SW 1271 (cell line): ENCODE results near the gene PGBD5.

Experiments used
- DNase-seq, 2 experiments: peaks; one replicate each; lab custom pipeline; 2025; lab: John Stamatoyannopoulos, UW

The PGBD5 gene

GRCh38 chr1:230300322-230301301 lies 125.5 kb downstream of the PGBD5 start:
- DNase-seq, result no peak

DNA sequence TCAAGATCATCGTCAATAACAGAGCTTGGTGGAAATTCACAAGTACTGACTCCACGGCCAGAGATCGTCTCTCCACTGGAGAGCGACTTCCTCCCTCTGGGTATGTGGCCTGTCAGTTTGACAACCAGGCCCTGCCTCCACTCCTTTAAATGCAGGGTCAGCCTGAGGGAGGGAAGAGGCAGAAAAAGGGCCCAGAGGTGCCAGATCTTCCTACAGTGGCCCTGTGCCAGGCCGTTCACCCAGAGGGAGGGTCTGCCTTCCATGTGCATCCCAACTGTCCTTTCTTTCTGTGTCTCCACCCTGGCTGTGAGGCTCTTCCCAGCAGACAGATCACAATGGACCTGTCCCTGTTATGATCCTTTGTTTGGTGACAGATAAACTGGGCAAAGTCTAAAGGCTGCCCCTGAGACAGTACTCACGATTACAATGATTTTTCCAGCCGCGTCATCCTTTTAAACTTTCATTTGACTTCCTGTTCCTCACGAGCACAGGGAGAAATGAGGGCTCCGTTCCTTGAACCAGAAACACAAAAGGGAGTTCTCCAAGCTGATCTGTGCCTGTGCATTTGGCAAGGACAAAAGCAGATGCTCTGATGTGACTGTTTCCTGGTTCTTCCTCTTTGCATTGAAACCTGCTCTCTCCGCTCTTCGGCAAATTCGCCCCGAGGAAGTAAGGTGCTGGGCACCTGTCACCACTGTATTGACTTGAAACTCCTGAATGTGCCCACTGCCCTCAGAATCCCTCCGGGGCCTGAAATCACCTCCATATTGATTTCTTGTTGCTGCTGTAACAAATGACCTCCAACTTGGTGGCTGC lies 126.7 kb downstream of the PGBD5 start:
- DNase-seq, result no peak

GRCh38 chr1:230295367-230295766 lies 130.8 kb downstream of the PGBD5 start:
- DNase-seq, result no peak

DNA sequence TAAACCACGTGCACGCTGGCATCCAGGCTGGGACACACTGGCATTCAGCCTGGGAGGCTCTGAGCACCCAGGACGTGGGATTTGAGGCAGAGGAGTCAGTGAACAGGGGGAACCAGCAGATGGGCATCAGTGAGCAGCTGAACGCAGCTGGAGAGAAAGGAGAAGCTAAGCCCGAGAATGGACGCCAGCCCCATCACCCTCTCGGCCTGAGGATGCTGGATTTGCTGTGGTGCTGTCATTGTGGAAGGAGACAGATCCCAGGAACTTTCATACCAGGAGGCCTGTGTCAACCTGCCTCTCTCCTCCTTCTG lies 132.8 kb downstream of the PGBD5 start:
- no peak for DNase-seq

- DNase-seq, result no peak
Observed at GRCh38 chr1:230292689-230293389, 133.3 kb downstream of the PGBD5 start.

DNA sequence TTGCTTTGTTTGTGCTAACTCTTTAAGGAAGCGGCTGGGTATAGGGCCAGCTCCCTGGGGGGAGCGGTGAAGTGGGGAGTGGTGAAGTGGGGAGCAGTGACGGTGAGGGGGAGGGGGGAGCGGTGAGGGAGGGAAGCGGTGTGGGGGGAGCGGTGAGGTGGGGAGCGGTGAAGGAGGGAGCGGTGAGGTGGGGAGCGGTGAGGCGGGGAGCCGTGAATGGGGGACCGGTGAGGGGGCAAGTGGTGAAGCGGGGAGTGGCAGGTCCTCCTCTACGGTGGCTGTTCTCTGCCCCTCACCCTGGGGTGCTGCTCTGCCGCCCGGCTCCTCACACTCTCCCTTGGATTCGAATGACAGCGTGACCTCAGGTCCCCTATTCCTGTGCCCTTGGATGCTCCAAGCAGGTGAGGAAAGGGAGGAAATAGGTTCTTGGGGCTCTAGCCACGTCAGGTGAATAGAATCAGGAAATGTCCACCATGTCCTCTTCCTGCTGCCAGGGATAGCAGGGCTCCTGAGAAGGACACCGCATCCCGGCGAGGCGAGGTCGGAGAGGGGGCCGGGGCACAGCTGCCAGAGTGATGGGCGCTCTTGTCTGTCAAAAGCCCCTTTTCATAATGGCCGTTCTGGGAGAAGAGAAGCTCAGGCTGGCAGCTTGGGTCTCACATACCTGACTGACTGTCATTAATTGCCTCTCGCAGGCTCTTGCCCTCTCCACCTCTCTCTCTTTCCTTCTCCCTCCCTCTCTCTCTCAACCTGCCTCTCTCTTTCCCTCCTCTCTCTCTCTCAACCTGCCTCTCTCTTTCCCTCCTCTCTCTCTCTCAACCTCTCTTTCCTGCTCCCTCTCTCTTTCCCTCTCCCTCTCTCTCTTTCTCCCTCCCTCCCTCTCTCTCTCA lies 134.2 kb downstream of the PGBD5 start:
- no peak for DNase-seq

GRCh38 chr1:230289350-230289644 lies 136.8 kb downstream of the PGBD5 start:
- DNase-seq, result no peak

GRCh38 chr1:230288641-230289349 lies 137.3 kb downstream of the PGBD5 start:
- no peak for DNase-seq

DNA sequence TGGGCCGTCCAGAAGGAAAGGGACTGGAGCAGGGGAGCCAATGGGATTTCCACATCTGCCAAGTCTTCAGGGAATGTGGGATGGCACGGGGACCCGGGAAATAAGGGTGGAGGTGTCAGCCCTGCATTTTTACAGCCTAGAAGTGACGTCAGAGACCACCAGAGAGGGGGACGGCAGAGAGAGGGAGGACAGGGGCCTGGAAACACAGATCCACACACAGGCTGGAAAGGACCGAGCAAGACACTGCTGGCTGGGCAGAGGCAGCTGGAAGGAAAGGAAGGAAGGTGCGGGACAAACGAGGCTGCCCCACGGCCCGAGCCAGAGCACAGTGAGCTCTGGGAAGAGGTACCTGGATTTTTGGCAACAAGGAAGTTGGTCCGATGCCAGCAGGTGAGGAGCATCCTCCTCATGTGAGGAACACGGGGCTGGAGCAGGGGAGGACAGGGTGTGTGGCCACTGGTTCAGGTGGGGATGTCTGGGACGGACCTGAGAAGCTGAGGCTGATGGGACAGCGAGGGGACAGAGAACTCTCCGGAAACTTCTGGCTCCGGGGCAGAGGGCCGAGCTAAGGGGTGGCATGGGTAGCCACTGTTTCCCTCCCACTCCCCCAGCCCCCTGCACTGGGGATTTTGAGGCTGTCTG lies 138.3 kb downstream of the PGBD5 start:
- DNase-seq, result no peak

DNA sequence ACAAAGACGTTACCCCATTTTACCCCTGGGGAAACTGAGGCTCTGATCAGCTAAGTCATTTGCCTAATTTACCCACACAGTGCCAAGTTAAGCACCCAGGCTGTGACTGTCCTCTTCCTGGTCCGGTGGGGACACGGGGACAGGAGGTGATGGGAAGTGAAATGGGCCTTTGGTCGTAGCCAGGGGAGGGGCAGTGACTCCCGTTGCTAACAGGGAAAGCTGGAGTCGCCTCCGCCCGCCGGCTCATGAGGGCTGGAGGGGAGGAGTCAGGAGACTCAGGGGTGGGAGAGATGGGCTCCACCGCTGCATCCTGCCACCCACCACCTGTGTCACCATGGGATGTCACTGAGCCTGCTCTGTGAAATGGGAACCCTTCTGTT lies 139.3 kb downstream of the PGBD5 start:
- no peak for DNase-seq

- no peak for DNase-seq
Observed at GRCh38 chr1:230286166-230286889, 139.8 kb downstream of the PGBD5 start.

- no peak for DNase-seq
Observed at GRCh38 chr1:230285351-230285750, 140.8 kb downstream of the PGBD5 start.

DNA sequence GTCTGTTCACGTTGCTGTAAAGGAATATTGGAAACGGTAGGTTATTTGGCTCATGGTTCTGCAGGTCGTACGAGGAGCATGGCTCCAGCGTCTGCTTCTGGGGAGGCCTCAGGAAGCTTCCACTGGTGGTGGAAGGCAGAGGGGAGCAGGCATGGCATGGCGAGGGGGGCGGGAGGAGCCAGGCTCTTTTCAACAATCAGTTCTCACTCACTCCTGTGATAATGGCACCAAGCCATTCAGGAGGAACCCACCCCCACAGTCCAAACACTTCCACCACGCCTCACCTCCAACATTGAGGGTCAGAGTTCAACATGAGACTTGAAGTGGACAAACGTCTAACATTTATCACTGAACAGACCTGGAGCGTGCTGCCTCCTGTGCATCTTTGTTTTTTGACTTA lies 141.2 kb downstream of the PGBD5 start:
- no peak for DNase-seq

GRCh38 chr1:230283678-230284077 lies 142.5 kb downstream of the PGBD5 start:
- no peak for DNase-seq

DNA sequence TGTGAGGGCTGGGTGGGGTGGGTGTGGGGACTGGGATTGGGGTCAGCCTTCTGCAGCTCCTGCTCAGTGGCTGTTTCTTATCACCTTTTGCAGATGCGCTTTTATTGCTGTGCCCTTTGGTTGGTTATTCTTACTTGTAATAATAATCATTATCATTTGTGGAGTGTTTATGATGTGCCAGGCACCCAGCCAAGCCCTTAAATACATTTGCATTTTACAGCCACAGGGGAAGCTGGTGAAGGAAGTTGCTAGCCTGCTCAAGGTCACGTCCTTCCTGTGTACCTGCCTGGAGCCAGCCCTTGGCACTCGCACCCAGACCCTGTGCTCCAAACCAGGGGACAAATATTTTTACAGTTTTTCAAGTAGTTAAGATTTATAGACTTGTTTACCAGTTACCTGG lies 144.0 kb downstream of the PGBD5 start:
- no peak for DNase-seq

DNA sequence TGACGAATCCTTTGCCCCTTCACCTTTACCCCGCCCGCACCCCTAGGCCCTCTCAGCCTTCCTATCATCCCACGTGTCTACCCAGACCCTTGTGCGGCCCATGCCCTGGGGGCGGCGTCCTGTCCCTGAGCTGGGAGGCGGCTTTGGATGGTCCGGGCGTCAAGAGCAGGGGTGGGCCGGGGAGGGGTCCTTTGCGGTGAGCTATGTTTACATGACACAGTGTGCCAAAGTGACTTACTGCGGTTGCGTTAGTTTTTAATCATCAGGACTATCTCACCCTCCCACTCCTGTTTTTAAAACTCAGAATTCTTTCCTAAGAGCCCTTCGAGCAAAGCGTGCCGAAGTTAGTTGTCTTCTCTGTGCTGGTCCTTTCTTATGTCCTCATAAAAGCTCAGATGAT lies 144.6 kb downstream of the PGBD5 start:
- DNase-seq, result no peak

GRCh38 chr1:230280906-230281413 lies 145.2 kb downstream of the PGBD5 start:
- no peak for DNase-seq

- no peak for DNase-seq
Observed at GRCh38 chr1:230280054-230280795, 145.9 kb downstream of the PGBD5 start.

GRCh38 chr1:230279583-230279945 lies 146.6 kb downstream of the PGBD5 start:
- DNase-seq, result no peak
